ENCODE measurements around the gene HTN3. TPM values are rescaled to one million over a fixed set of nuclear protein-coding genes. Genes with fewer than 3 reads are reported as not detected.
"Not testable (repeated sequence)": the region's sequence is repeated elsewhere in the genome, so short reads cannot be mapped to it uniquely, and the experiment has no call there.

The HTN3 gene
- total RNA-seq (2022), result not detected in 2 replicates
- Bru-seq, nascent RNA, result percentile 8 among the genes with signal in this experiment
- BruChase-seq, experiment 1, labeled RNA remaining after a 2-hour chase, result percentile 13 among the genes with signal in this experiment
- percentile 7 among the genes with signal in this experiment for BruChase-seq, experiment 2, labeled RNA remaining after a 6-hour chase
- long read RNA-seq, result 0 reads

- H3K36me3 Mint-ChIP-seq (ENCODE audit: insufficient read depth, unreplicated experiment); H3K4me3 Mint-ChIP-seq (ENCODE audit: unreplicated experiment); BruUV-seq (replicated peaks); DNase-seq; H3K36me3 ChIP-seq (ENCODE audit: control insufficient read depth, insufficient read depth, low read length); H3K4me1 ChIP-seq; H3K27me3 ChIP-seq (replicated peaks; ENCODE audit: control insufficient read depth, insufficient read depth, low read length); H3K27me3 Mint-ChIP-seq (ENCODE audit: insufficient read depth, unreplicated experiment); intact Hi-C loops (cut with micrococcal nuclease; ENCODE audit: unreplicated experiment); H3K27ac Mint-ChIP-seq (ENCODE audit: unreplicated experiment); CTCF ChIA-PET; POLR2A ChIA-PET; H3K4me1 Mint-ChIP-seq (ENCODE audit: low read depth, unreplicated experiment); H3K9me3 ChIP-seq; H3K4me3 ChIP-seq (ENCODE audit: low read depth, low read length): not testable (repeated sequence)
- H3K9me3 Mint-ChIP-seq (ENCODE audit: unreplicated experiment), result peaks cover 12% of the 10 kb centered on the region
Measured at GRCh38 chr4:70028159-70028558, at the start of gene HTN3. Gene HTN3, plus strand, starts transcription at chr4:70028459. Its CDS starts 2,282 bp downstream, at chr4:70030741.

- DNase-seq, result peak; percentile 33 to 59
- no peaks in the 10 kb centered on the region for H3K36me3 ChIP-seq (ENCODE audit: control insufficient read depth, insufficient read depth, low read length)
Measured at GRCh38 chr4:69984030-69984443, 44.2 kb upstream of the HTN3 start.

GRCh38 chr4:69986663-69987062 lies 41.6 kb upstream of the HTN3 start:
- no peaks in the 10 kb centered on the region for H3K27me3 Mint-ChIP-seq (ENCODE audit: insufficient read depth, unreplicated experiment)

More at GRCh38 chr4:69984030-69984443, 44.2 kb upstream of the HTN3 start:
- Mint-ChIP-seq H3K4me1 (ENCODE audit: low read depth, unreplicated experiment) (peaks cover 20% of the 10 kb centered on the region), H3K36me3 (ENCODE audit: insufficient read depth, unreplicated experiment) (no peaks in the 10 kb centered on the region), H3K9me3 (ENCODE audit: unreplicated experiment) (peaks cover 15% of the 10 kb centered on the region), H3K27ac (ENCODE audit: unreplicated experiment) (peak overlapping the region; percentile 54), H3K4me3 (ENCODE audit: unreplicated experiment) (peak overlapping the region; percentile 28), H3K27me3 (ENCODE audit: insufficient read depth, unreplicated experiment) (no peaks in the 10 kb centered on the region)
- CTCF ChIA-PET, result interaction anchor here (1.8 kb wide), 1 partner anchor 199 kb away, joined by 12 read pairs; no protein-coding TSS in a partner anchor
- Histone ChIP-seq H3K4me3 (ENCODE audit: low read depth, low read length) (no peak overlapping the region), H3K4me1 (peaks cover 25% of the 10 kb centered on the region), H3K27me3 (replicated peaks; ENCODE audit: control insufficient read depth, insufficient read depth, low read length) (no peaks in the 10 kb centered on the region), H3K9me3 (no peaks in the 10 kb centered on the region)
- TF ChIP-seq, protein P1, sequence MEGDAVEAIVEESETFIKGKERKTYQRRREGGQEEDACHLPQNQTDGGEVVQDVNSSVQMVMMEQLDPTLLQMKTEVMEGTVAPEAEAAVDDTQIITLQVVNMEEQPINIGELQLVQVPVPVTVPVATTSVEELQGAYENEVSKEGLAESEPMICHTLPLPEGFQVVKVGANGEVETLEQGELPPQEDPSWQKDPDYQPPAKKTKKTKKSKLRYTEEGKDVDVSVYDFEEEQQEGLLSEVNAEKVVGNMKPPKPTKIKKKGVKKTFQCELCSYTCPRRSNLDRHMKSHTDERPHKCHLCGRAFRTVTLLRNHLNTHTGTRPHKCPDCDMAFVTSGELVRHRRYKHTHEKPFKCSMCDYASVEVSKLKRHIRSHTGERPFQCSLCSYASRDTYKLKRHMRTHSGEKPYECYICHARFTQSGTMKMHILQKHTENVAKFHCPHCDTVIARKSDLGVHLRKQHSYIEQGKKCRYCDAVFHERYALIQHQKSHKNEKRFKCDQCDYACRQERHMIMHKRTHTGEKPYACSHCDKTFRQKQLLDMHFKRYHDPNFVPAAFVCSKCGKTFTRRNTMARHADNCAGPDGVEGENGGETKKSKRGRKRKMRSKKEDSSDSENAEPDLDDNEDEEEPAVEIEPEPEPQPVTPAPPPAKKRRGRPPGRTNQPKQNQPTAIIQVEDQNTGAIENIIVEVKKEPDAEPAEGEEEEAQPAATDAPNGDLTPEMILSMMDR (IDR thresholded peaks at IDR 0.05; ENCODE audit: insufficient read depth in 1 of 2, low read depth in 1 of 2, low read length in 1 of 2, severe bottlenecking in 1 of 2, unreplicated experiment in 1 of 2), result no peak
- POLR2A ChIA-PET, result interaction anchor here (1.5 kb wide), 1 partner anchor 199 kb away, joined by 5 read pairs; no protein-coding TSS in a partner anchor
- intact Hi-C loops (cut with micrococcal nuclease; ENCODE audit: unreplicated experiment), result loop anchor here (5.0 kb wide), 1 partner anchor 87 kb away; no protein-coding TSS in a partner anchor
- no TSS peak for BruUV-seq (replicated peaks)

More at GRCh38 chr4:69986663-69987062, 41.6 kb upstream of the HTN3 start:
- H3K4me3 ChIP-seq (ENCODE audit: low read depth, low read length), result no peak overlapping the region
- no peak for DNase-seq
- no peaks in the 10 kb centered on the region for H3K27me3 ChIP-seq (replicated peaks; ENCODE audit: control insufficient read depth, insufficient read depth, low read length)
- Mint-ChIP-seq H3K36me3 (ENCODE audit: insufficient read depth, unreplicated experiment) (no peaks in the 10 kb centered on the region), H3K9me3 (ENCODE audit: unreplicated experiment) (no peaks in the 10 kb centered on the region), H3K27ac (ENCODE audit: unreplicated experiment) (no peak overlapping the region), H3K4me1 (ENCODE audit: low read depth, unreplicated experiment) (peaks cover 27% of the 10 kb centered on the region), H3K4me3 (ENCODE audit: unreplicated experiment) (no peak overlapping the region)
- H3K9me3 ChIP-seq, result no peaks in the 10 kb centered on the region
- CTCF ChIA-PET, result no interaction called here
- TF ChIP-seq, protein P1 (IDR thresholded peaks at IDR 0.05; ENCODE audit: insufficient read depth in 1 of 2, low read depth in 1 of 2, low read length in 1 of 2, severe bottlenecking in 1 of 2, unreplicated experiment in 1 of 2), result no peak
- H3K36me3 ChIP-seq (ENCODE audit: control insufficient read depth, insufficient read depth, low read length), result no peaks in the 10 kb centered on the region
- no TSS peak for BruUV-seq (replicated peaks)
- H3K4me1 ChIP-seq, result peaks cover 50% of the 10 kb centered on the region
- POLR2A ChIA-PET, result no interaction called here
- intact Hi-C loops (cut with micrococcal nuclease; ENCODE audit: unreplicated experiment), result no loop called here

All from Caco-2 (cell line).